ENCODE results near the gene SAV1.

DNA sequence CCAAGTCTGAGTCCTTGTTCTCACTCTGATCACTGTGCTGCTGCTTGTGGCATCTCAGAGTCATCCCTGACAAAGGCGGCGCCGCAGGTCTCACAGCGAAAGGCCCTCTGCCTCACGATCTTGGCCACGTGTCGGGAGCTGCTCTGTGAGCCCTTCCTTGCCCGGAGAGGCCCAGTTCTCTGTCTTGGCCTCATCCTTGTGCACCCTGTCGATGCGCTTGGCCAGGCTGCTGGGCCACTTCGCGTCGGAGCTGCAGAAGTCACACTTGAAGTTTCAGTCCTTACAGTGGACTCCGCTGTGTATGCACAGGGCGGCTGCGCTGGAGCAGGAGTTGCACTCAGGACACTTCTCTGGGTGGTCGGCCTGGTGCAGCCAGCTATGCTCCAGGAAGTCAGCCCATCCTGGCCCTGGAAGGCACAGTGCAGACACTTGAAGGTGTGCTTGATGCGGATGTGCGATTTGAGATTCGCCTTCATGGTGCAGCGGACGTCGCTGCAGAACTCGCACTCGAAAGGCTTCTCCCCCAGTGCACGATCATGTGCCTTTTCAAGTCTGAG lies 36.4 kb upstream of the SAV1 start:
- no peak for TF ChIP-seq POLR2A (IDR thresholded peaks at IDR 0.05)
- TF ChIP-seq, protein P1, sequence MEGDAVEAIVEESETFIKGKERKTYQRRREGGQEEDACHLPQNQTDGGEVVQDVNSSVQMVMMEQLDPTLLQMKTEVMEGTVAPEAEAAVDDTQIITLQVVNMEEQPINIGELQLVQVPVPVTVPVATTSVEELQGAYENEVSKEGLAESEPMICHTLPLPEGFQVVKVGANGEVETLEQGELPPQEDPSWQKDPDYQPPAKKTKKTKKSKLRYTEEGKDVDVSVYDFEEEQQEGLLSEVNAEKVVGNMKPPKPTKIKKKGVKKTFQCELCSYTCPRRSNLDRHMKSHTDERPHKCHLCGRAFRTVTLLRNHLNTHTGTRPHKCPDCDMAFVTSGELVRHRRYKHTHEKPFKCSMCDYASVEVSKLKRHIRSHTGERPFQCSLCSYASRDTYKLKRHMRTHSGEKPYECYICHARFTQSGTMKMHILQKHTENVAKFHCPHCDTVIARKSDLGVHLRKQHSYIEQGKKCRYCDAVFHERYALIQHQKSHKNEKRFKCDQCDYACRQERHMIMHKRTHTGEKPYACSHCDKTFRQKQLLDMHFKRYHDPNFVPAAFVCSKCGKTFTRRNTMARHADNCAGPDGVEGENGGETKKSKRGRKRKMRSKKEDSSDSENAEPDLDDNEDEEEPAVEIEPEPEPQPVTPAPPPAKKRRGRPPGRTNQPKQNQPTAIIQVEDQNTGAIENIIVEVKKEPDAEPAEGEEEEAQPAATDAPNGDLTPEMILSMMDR (IDR thresholded peaks at IDR 0.05) = no peak

Measured in esophagus squamous epithelium (tissue), 4 donors.